OCI-LY1 (cell line): Measurements from ENCODE around the gene KRTAP9-4.
"Not testable (repeated sequence)": the region's sequence is repeated elsewhere in the genome, so short reads cannot be mapped to it uniquely, and the experiment has no call there.

Experiments used
- H2AFZ ChIP-seq: fragments of 200-600 bp; sonication (generic), shearing (Covaris generic); 2 replicates; pipeline ENCODE4 v1.6.0; 2014; ENCODE audit warnings: antibody characterized with exemption, mild to moderate bottlenecking, low read length
- H3F3A ChIP-seq: fragments of 200-600 bp; sonication (generic), shearing (Covaris generic); 2 replicates; pipeline ENCODE4 v1.6.0; 2014; ENCODE audit warnings: mild to moderate bottlenecking, antibody characterized with exemption, low read length, moderate library complexity; ENCODE audit not compliant: insufficient read depth
- H3K27ac ChIP-seq: fragments of 200-600 bp; sonication (generic); 2 replicates; pipeline ENCODE4 v1.5.1; 2014; ENCODE audit warnings: low read length, mixed run types, mild to moderate bottlenecking, low read depth; ENCODE audit not compliant: poor library complexity, severe bottlenecking
- H3K27me3 ChIP-seq: fragments of 200-600 bp; sonication (generic); 2 replicates; pipeline ENCODE4 v1.6.0; 2014; ENCODE audit warnings: antibody characterized with exemption, mild to moderate bottlenecking, low read length, moderate library complexity; ENCODE audit not compliant: insufficient read depth
- H3K36me3 ChIP-seq: fragments of 200-600 bp; sonication (generic); 2 replicates; pipeline ENCODE4 v1.6.1; 2014; ENCODE audit warnings: mild to moderate bottlenecking, antibody characterized with exemption, low read length, moderate library complexity, mixed read lengths; ENCODE audit not compliant: insufficient read depth
- H3K4me1 ChIP-seq: fragments of 200-600 bp; sonication (generic); 2 replicates; pipeline ENCODE4 v1.5.1; 2014; ENCODE audit warnings: mild to moderate bottlenecking, low read length, moderate library complexity; ENCODE audit not compliant: insufficient read depth, severe bottlenecking
- H3K4me2 ChIP-seq: fragments of 200-600 bp; sonication (generic), shearing (Covaris generic); 2 replicates; pipeline ENCODE4 v1.6.1; 2014; ENCODE audit warnings: low read length
- H3K4me3 ChIP-seq: fragments of 200-600 bp; sonication (generic); 2 replicates; pipeline ENCODE4 v1.5.1; 2014; ENCODE audit warnings: low read length, low read depth, mild to moderate bottlenecking, mixed read lengths; ENCODE audit not compliant: poor library complexity, severe bottlenecking
- H3K79me2 ChIP-seq: fragments of 200-600 bp; shearing (Covaris generic); 2 replicates; pipeline ENCODE4 v1.6.1; 2016; ENCODE audit warnings: mixed run types, low read length, mixed read lengths; ENCODE audit not compliant: insufficient read depth
- H3K9ac ChIP-seq: fragments of 200-600 bp; sonication (generic), shearing (Covaris generic); 2 replicates; pipeline ENCODE4 v1.6.1; 2014; ENCODE audit warnings: mild to moderate bottlenecking, low read length, mixed read lengths
- H3K9me2 ChIP-seq: fragments of 200-600 bp; sonication (generic), shearing (Covaris generic); 2 replicates; pipeline ENCODE4 v1.6.1; 2014; ENCODE audit warnings: low read depth, mild to moderate bottlenecking, low read length, mixed read lengths
- H3K9me3 ChIP-seq: fragments of 200-600 bp; shearing (Covaris generic); 2 replicates; pipeline ENCODE4 v1.6.1; 2014; ENCODE audit warnings: low read length, mixed read lengths
- H4K20me1 ChIP-seq: fragments of 200-600 bp; sonication (generic), shearing (Covaris generic); 2 replicates; pipeline ENCODE4 v1.6.0; 2016; ENCODE audit warnings: mild to moderate bottlenecking, low read length; ENCODE audit not compliant: insufficient read depth
- EZH2 ChIP-seq: fragments of 200-600 bp; sonication (generic), shearing (Covaris generic); IDR thresholded peaks from 2 replicates; pipeline ENCODE4 v1.8.0; 2017; ENCODE audit warnings: borderline replicate concordance, mixed run types, mild to moderate bottlenecking, antibody characterized with exemption, low read length, moderate library complexity, mixed read lengths
- TF ChIP-seq, protein P1 (sequence below): fragments of 200-600 bp; sonication (generic), shearing (Covaris generic); IDR thresholded peaks from 2 replicates; pipeline ENCODE4 v1.5.1; 2017; ENCODE audit warnings: mild to moderate bottlenecking, antibody characterized with exemption, low read length, moderate library complexity, mixed read lengths

KRTAP9-4 gene, protein sequence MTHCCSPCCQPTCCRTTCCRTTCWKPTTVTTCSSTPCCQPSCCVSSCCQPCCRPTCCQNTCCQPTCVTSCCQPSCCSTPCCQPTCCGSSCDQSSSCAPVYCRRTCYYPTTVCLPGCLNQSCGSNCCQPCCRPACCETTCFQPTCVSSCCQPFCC

DNA sequence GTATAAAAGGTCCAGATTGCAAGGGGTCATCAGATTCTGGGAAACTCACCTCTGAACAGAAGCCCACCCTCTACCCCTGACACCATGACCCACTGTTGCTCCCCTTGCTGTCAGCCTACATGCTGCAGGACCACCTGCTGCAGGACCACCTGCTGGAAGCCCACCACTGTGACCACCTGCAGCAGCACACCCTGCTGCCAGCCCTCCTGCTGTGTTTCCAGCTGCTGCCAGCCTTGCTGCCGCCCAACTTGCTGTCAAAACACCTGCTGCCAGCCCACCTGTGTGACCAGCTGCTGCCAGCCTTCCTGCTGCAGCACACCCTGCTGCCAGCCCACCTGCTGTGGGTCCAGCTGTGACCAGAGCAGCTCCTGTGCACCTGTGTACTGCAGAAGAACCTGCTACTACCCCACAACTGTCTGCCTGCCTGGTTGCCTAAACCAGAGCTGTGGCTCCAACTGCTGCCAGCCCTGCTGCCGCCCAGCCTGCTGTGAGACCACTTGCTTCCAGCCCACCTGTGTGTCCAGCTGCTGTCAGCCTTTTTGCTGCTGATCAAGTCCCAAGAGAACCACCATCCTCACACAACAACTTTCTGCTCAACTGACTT lies at the start of gene KRTAP9-4:
Gene KRTAP9-4 (plus strand): TSS at position 51 of the 604 bp plus-strand sequence. CDS start 34 bp downstream, at position 85.
- H3K4me3 ChIP-seq, H3K4me2 ChIP-seq, H3K9me2 ChIP-seq, H3K9ac ChIP-seq, H3K27ac ChIP-seq, H2AFZ ChIP-seq, H3F3A ChIP-seq, H3K36me3 ChIP-seq, H3K9me3 ChIP-seq, H3K27me3 ChIP-seq, H4K20me1 ChIP-seq, H3K4me1 ChIP-seq, H3K79me2 ChIP-seq: not testable (repeated sequence)

DNA sequence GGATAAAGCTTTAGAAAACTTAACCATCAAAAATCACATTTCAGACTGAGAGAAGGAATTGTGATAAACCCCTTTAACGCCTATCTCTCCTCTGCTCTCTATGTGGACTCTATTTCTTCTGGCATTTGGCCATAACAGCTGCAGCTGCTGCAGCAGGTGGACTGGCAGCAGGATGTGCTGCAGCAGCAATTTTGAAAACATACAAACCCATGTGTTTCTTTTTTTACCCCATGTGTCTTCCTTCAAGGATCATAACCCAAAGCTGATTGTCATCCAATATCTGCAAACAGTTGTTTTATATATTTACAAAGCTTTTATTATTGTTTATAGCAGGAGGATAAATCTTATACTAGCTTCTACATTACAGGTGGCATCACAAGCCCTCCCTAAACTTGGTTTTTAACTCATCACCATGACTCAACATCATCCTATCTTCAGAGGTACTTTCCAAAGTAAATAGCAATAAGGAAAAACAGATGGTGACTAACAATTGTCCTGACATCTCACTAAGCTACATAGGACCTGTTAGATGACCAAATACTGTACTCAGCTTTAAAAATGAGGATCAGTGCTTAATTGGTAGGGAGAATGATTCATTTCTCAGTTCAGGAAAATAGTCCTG lies 37.5 kb upstream of the KRTAP9-4 start:
- no peak overlapping the region for H3K4me2 ChIP-seq

DNA sequence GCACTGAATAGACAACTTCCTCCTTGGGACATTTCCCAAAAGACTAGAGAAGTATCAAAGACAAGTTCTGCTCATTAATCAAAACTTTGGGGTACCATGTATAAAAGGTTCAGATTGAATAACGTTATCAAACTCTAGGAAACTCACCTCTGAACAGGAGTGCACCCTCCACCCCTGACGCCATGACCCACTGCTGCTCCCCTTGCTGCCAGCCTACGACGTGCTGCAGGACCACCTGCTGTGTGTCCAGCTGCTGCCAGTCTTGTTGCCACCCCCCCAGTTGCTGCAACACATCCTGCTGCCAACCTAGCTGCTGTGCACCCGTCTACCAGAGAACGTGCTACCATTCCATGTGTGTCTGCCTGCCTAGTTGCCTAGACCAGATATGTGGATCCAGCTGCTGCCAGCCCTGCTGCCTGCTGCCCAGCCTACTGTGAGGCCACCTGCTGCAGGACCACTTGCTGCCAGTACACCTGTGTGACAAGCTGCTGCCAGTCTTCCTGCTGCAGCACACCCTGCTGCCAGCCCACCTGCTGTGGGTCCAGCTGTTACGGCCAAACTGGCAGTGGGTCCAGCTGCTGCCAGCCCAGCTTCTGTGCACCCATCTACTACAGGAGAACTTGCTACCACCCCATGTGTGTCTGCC lies 36.8 kb upstream of the KRTAP9-4 start:
- no peaks in the 10 kb centered on the region for H4K20me1 ChIP-seq
- H3F3A ChIP-seq = no peaks in the 10 kb centered on the region
- H3K27me3 ChIP-seq = no peaks in the 10 kb centered on the region
- no peak overlapping the region for H2AFZ ChIP-seq
- no peaks in the 10 kb centered on the region for H3K79me2 ChIP-seq
- no peaks in the 10 kb centered on the region for H3K9me2 ChIP-seq
- no peaks in the 10 kb centered on the region for H3K36me3 ChIP-seq
- H3K4me3 ChIP-seq = no peak overlapping the region
- no peak overlapping the region for H3K27ac ChIP-seq
- H3K9ac ChIP-seq = no peak overlapping the region
- H3K4me2 ChIP-seq = no peak overlapping the region
- H3K9me3 ChIP-seq = no peaks in the 10 kb centered on the region
- H3K4me1 ChIP-seq = no peaks in the 10 kb centered on the region
- TF ChIP-seq, protein P1, sequence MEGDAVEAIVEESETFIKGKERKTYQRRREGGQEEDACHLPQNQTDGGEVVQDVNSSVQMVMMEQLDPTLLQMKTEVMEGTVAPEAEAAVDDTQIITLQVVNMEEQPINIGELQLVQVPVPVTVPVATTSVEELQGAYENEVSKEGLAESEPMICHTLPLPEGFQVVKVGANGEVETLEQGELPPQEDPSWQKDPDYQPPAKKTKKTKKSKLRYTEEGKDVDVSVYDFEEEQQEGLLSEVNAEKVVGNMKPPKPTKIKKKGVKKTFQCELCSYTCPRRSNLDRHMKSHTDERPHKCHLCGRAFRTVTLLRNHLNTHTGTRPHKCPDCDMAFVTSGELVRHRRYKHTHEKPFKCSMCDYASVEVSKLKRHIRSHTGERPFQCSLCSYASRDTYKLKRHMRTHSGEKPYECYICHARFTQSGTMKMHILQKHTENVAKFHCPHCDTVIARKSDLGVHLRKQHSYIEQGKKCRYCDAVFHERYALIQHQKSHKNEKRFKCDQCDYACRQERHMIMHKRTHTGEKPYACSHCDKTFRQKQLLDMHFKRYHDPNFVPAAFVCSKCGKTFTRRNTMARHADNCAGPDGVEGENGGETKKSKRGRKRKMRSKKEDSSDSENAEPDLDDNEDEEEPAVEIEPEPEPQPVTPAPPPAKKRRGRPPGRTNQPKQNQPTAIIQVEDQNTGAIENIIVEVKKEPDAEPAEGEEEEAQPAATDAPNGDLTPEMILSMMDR = no peak
- TF ChIP-seq EZH2 = no peak

More for the DNA sequence above, 37.5 kb upstream of the KRTAP9-4 start:
- Histone ChIP-seq H4K20me1 (no peaks in the 10 kb centered on the region), H3K4me1 (no peaks in the 10 kb centered on the region), H3K27me3 (no peaks in the 10 kb centered on the region), H3K27ac (no peak overlapping the region), H3K9me2 (no peaks in the 10 kb centered on the region), H3K9me3 (no peaks in the 10 kb centered on the region), H2AFZ (no peak overlapping the region), H3F3A (no peaks in the 10 kb centered on the region), H3K36me3 (no peaks in the 10 kb centered on the region), H3K79me2 (no peaks in the 10 kb centered on the region), H3K9ac (no peak overlapping the region), H3K4me3 (no peak overlapping the region)
- TF ChIP-seq, protein P1 = no peak
- no peak for TF ChIP-seq EZH2
